T-helper 2 cell (primary cell): Measurements from ENCODE around the gene L3MBTL1.
A peak's percentile ranks its signal among the peaks of the same experiment; 100 is the strongest.

Experiments used
- DNase-seq, 5 experiments: peaks; one replicate each; pipeline versions ENCODE4 v3.0.0 to v3.0.0-alpha.2; 2012 to 2022

Gene L3MBTL1

GRCh38 chr20:43590392-43591303 is 83.2 kb downstream of the L3MBTL1 start, which contains the start of gene IFT52:
Gene IFT52, plus strand, starts transcription at chr20:43590937. Its CDS starts 3,762 bp downstream, at chr20:43594699.
- DNase-seq: peak; percentile 64 to 95 (median 81)
